Parathyroid adenoma (tissue), 2 donors: ENCODE data around the gene DHFR.

Source experiments
- H2AFZ ChIP-seq: fragments of 300-600 bp; sonication (generic); one replicate; pipeline ENCODE4 v1.7.0; 2017; ENCODE audit warnings: antibody characterized with exemption, mild to moderate bottlenecking
- H3K27ac ChIP-seq: fragments of 300-600 bp; sonication (generic); one replicate; pipeline ENCODE4 v1.7.0; 2017
- H3K27me3 ChIP-seq: fragments of 300-600 bp; sonication (generic); one replicate; pipeline ENCODE4 v1.7.0; 2017; ENCODE audit warnings: low read length; ENCODE audit not compliant: control insufficient read depth, insufficient read depth
- H3K36me3 ChIP-seq: fragments of 300-600 bp; sonication (generic); one replicate; pipeline ENCODE4 v1.7.0; 2017; ENCODE audit warnings: low read length; ENCODE audit not compliant: control insufficient read depth, insufficient read depth
- H3K4me1 ChIP-seq: fragments of 300-600 bp; sonication (generic); one replicate; pipeline ENCODE4 v1.7.0; 2017; ENCODE audit warnings: control low read depth
- H3K4me2 ChIP-seq: fragments of 300-600 bp; sonication (generic); one replicate; pipeline ENCODE4 v1.7.0; 2017; ENCODE audit warnings: low read length
- H3K4me3 ChIP-seq: fragments of 300-600 bp; sonication (generic); one replicate; pipeline ENCODE4 v1.7.0; 2017; ENCODE audit warnings: low read depth, low read length
- H3K79me2 ChIP-seq: fragments of 300-600 bp; sonication (generic); one replicate; pipeline ENCODE4 v1.7.0; 2017; ENCODE audit warnings: control low read depth
- H3K9ac ChIP-seq: fragments of 300-600 bp; sonication (generic); one replicate; pipeline ENCODE4 v1.7.0; 2017; ENCODE audit warnings: mild to moderate bottlenecking
- H3K9me3 ChIP-seq: fragments of 300-600 bp; sonication (generic); one replicate; pipeline ENCODE4 v1.7.0; 2017; ENCODE audit warnings: low read length; ENCODE audit not compliant: control insufficient read depth
- CTCF ChIP-seq: fragments of 300-600 bp; sonication (generic); IDR thresholded peaks from one replicate; pipeline ENCODE4 v1.7.0; 2017; ENCODE audit warnings: antibody characterized with exemption, mild to moderate bottlenecking
- donor health status: primary hyperparathyroidism.

Gene DHFR

GRCh38 chr5:80576383-80576782, 78.4 kb downstream of the DHFR start:
- H3K9me3 ChIP-seq: no peaks in the 10 kb centered on the region
- no peaks in the 10 kb centered on the region for H3K79me2 ChIP-seq
- no peak overlapping the region for H3K9ac ChIP-seq
- TF ChIP-seq CTCF: no peak
- no peak overlapping the region for H2AFZ ChIP-seq
- H3K4me3 ChIP-seq: no peak overlapping the region
- H3K4me1 ChIP-seq: no peaks in the 10 kb centered on the region
- no peaks in the 10 kb centered on the region for H3K27me3 ChIP-seq
- H3K4me2 ChIP-seq: no peak overlapping the region
- no peak overlapping the region for H3K27ac ChIP-seq
- H3K36me3 ChIP-seq: no peaks in the 10 kb centered on the region
